ENCODE measurements around the gene RPRD2.

Gene RPRD2

DNA sequence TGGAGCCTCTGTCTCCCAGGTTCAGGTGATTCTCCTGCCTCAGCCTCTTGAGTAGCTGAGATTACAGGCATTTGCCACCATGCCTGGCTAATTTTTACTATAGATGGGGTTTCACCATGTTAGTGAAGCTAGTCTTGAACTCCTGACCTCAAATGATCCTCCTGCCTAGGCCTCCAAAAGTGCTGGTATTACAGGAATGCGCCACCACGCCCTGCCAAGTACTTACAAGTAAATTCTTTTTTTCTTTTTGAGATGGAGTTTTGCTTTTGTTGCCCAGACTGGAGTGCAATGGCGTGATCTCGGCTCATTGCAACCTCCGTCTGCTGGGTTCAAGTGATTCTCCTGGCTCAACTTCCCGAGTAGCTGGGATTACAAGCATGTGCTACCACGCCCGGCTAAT lies 42.5 kb downstream of the RPRD2 start:
- DNase-seq (ENCODE audit: low read depth): no peak
- no peak overlapping the region for H3K4me3 ChIP-seq (ENCODE audit: low read depth, low read length)
- in situ Hi-C loops (cut with HindIII; ENCODE audit: low sequenced_read_pairs): no loop called here
- TF ChIP-seq CTCF (IDR thresholded peaks at IDR 0.05; ENCODE audit: low read depth, low read length, missing control alignments): no peak

DNA sequence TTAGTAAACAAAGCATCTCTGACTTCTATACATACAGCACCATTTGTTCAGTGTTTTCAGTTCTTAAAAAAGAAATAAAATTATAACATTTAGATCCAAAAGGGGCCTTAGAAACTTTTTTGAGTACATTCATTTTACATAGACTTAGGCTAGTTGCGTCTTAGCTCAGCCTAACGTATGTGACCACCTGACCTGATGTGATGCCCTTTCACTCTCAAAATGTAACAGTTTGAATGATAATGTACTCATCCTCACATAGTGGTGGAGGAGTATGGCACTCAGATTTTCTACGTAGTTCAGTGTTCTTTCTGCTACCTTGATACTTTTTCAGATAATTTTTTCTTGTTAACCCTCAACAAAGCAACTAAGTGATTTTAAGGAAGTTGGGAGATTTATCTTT lies 43.4 kb downstream of the RPRD2 start:
- no peak for TF ChIP-seq CTCF (IDR thresholded peaks at IDR 0.05; ENCODE audit: low read depth, low read length, missing control alignments)
- DNase-seq (ENCODE audit: low read depth): no peak
- in situ Hi-C loops (cut with HindIII; ENCODE audit: low sequenced_read_pairs): no loop called here
- no peak overlapping the region for H3K4me3 ChIP-seq (ENCODE audit: low read depth, low read length)

GRCh38 chr1:150408800-150409199 lies 44.9 kb downstream of the RPRD2 start:
- no peak overlapping the region for H3K4me3 ChIP-seq (ENCODE audit: low read depth, low read length)
- no peak for DNase-seq (ENCODE audit: low read depth)
- in situ Hi-C loops (cut with HindIII; ENCODE audit: low sequenced_read_pairs): no loop called here
- no peak for TF ChIP-seq CTCF (IDR thresholded peaks at IDR 0.05; ENCODE audit: low read depth, low read length, missing control alignments)

- in situ Hi-C loops (cut with HindIII; ENCODE audit: low sequenced_read_pairs): no loop called here
- no peak for TF ChIP-seq CTCF (IDR thresholded peaks at IDR 0.05; ENCODE audit: low read depth, low read length, missing control alignments)
- H3K4me3 ChIP-seq (ENCODE audit: low read depth, low read length): no peak overlapping the region
- no peak for DNase-seq (ENCODE audit: low read depth)
These were observed 45.8 kb downstream of the RPRD2 start for GRCh38 chr1:150409504-150410362.

DNA sequence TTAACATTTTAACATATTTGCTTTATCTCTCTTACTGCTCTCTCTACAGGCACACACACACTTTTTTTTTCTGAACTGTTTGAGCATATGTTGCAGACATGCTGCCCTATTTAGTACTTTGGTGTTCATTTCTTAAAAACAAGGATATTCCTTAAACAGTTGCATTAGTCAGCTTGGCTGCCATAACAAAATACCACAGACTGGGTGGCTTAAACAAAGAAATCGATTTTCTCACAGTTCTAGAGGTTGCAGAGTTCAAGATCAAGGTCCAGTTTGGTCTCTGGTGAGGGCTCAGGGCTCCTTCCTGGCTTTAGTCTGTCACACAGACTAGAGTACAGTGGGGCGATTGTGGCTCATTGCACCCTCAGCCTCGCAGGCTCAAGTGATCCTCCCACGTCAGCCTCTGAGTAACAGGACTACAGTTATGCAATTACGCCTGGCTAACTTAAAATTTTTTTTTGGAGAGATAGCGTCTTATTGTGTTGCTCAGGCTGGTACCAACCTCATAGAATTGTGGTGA lies 46.7 kb downstream of the RPRD2 start:
- no peak for TF ChIP-seq CTCF (IDR thresholded peaks at IDR 0.05; ENCODE audit: low read depth, low read length, missing control alignments)
- no peak overlapping the region for H3K4me3 ChIP-seq (ENCODE audit: low read depth, low read length)
- no peak for DNase-seq (ENCODE audit: low read depth)
- in situ Hi-C loops (cut with HindIII; ENCODE audit: low sequenced_read_pairs): no loop called here

- in situ Hi-C loops (cut with HindIII; ENCODE audit: low sequenced_read_pairs): no loop called here
- DNase-seq (ENCODE audit: low read depth): no peak
- TF ChIP-seq CTCF (IDR thresholded peaks at IDR 0.05; ENCODE audit: low read depth, low read length, missing control alignments): no peak
- no peak overlapping the region for H3K4me3 ChIP-seq (ENCODE audit: low read depth, low read length)
These were observed 50.6 kb downstream of the RPRD2 start for GRCh38 chr1:150414592-150414991.

Measured in astrocyte of the cerebellum (primary cell).